ENCODE measurements around the gene DNM1.
"Not testable (repeated sequence)": the region's sequence is repeated elsewhere in the genome, so short reads cannot be mapped to it uniquely, and the experiment has no call there.

DNM1 gene

GRCh38 chr9:128253140-128253990 lies 50.2 kb downstream of the DNM1 start:
- DNase-seq = no peak

GRCh38 chr9:128253991-128254346 lies 50.8 kb downstream of the DNM1 start:
- no peak for DNase-seq

- no peak for DNase-seq
Measured at GRCh38 chr9:128254362-128254761, 51.2 kb downstream of the DNM1 start.

- no peak for DNase-seq
Measured at GRCh38 chr9:128254855-128255759, 51.9 kb downstream of the DNM1 start.

GRCh38 chr9:128257086-128257825 lies 54.1 kb downstream of the DNM1 start:
- DNase-seq = no peak

GRCh38 chr9:128257907-128258306 lies 54.7 kb downstream of the DNM1 start:
- DNase-seq = no peak

GRCh38 chr9:128258326-128258725 lies 55.1 kb downstream of the DNM1 start:
- DNase-seq = no peak

GRCh38 chr9:128259156-128259555 lies 56.0 kb downstream of the DNM1 start:
- DNase-seq = no peak

GRCh38 chr9:128260340-128260739 lies 57.2 kb downstream of the DNM1 start:
- no peak for DNase-seq

GRCh38 chr9:128262687-128263086 lies 59.5 kb downstream of the DNM1 start:
- no peak for DNase-seq

- no peak for DNase-seq
Measured at GRCh38 chr9:128265348-128265847, 62.2 kb downstream of the DNM1 start.

- DNase-seq = no peak
Measured at GRCh38 chr9:128266868-128267590, 63.9 kb downstream of the DNM1 start.

- no peak for DNase-seq
Measured at GRCh38 chr9:128271112-128271511, 67.9 kb downstream of the DNM1 start.

GRCh38 chr9:128271512-128271911 lies 68.3 kb downstream of the DNM1 start:
- DNase-seq = no peak

- DNase-seq = no peak
Measured at GRCh38 chr9:128274245-128274644, 71.1 kb downstream of the DNM1 start.

GRCh38 chr9:128275198-128276007 lies 72.2 kb downstream of the DNM1 start, which contains the start of gene GOLGA2:
Gene GOLGA2, minus strand, starts transcription at chr9:128276007. Its CDS starts 31 bp downstream, at chr9:128275976.
- peak; percentile 58 for DNase-seq

GRCh38 chr9:128276008-128276573 lies 72.9 kb downstream of the DNM1 start, which contains the start of gene SWI5:
Gene SWI5, plus strand, starts transcription at chr9:128276276.
- DNase-seq = peak; percentile 98

GRCh38 chr9:128276574-128277270 lies 73.5 kb downstream of the DNM1 start:
- no peak for DNase-seq

GRCh38 chr9:128279088-128280073 lies 76.2 kb downstream of the DNM1 start:
- DNase-seq = not testable (repeated sequence)
